Peyer's patch (tissue), 4 donors: ENCODE results near the gene OGN. TPM values are rescaled to one million over a fixed set of nuclear protein-coding genes. Genes with fewer than 3 reads are reported as not detected.

Source experiments
- DNase-seq, 3 donors: peaks; one replicate each; pipeline ENCODE4 v3.0.0-alpha.2; 2017 to 2019
- H3K27ac ChIP-seq, 4 donors: fragments of 200-600 bp; sonication (generic); one replicate each; pipeline ENCODE4 v1.5.1; 2016 to 2019
- H3K27me3 ChIP-seq, 2 donors: fragments of 200-600 bp; sonication (generic); one replicate each; pipeline ENCODE4 v1.5.1; 2019
- H3K36me3 ChIP-seq, 3 donors: fragments of 200-600 bp; sonication (generic); one replicate each; pipeline ENCODE4 v1.5.1; 2016 to 2019
- H3K4me1 ChIP-seq, 4 donors: fragments of 200-600 bp; sonication (generic); one replicate each; pipeline ENCODE4 v1.5.1; 2016 to 2019
- H3K4me3 ChIP-seq, 4 donors: fragments of 200-600 bp; sonication (generic); 1 replicate in 3 of 4; 2 replicates in 1 of 4; pipeline ENCODE4 v1.5.1; 2016 to 2019; ENCODE audit warnings: mild to moderate bottlenecking in 1 of 4
- H3K9me3 ChIP-seq, 4 donors: fragments of 200-600 bp; sonication (generic); one replicate each; pipeline ENCODE4 v1.5.1; 2016 to 2019; ENCODE audit warnings: mild to moderate bottlenecking in 1 of 4
- POLR2A ChIP-seq, 2 donors: fragments of 450-650 bp; IDR thresholded peaks; one replicate each; pipeline ENCODE4 v1.5.1; 2017; ENCODE audit warnings: antibody characterized with exemption in 2 of 2, mild to moderate bottlenecking in 2 of 2, moderate library complexity in 2 of 2
- total RNA-seq, 4 donors: library from RNA; depleted of rRNA; stranded (reverse); fragments of >200 nt; gene quantifications; one replicate each; pipeline ENCODE4 v1.1.0, GENCODE V29; 2016
- TF ChIP-seq, protein P1 (sequence below), 6 experiments: fragments of 450-650 bp in 4 of 6; fragments of 200-600 bp in 2 of 6; sonication (generic) in 1 of 6; IDR thresholded peaks; one replicate each; pipeline ENCODE4 v1.5.1; 2017 to 2019; ENCODE audit warnings: antibody characterized with exemption in 6 of 6, mild to moderate bottlenecking in 3 of 6, moderate library complexity in 1 of 6

Gene OGN
- total RNA-seq, 4 donors from 2014 or later = 2.6 to 9.7 (median 3.5) TPM

DNA sequence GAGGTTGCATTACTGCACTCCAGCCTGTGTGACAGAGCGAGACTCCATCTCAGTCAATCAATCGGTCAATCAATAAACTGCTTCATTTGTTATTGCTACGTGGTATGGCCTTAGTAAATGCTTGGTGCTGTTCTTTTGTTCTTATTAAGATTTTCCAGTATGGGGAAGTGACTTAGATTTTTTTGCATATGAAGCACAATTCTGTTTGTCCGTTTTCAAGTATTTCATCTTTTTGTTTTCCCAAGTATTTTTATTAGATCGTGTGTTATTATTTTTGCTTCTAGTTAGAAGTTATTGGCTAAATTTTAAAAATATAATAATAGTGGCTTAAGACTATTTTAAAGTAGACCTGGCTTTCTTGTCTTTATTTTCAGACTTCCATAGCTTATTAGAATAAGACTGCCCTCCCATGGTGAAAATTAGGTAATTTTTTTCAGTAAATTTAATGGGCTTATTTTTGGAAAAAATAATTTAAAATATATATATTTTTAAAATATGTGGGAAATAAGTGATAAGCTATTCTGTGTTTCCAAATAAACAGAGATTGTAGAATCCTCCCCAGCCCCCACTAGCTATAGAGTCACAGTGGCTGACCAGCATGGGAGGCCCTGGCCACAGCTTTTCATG lies 34.6 kb upstream of the OGN start:
- H3K4me3 ChIP-seq = no peak overlapping the region
- no peak for DNase-seq
- H3K4me1 ChIP-seq = no peaks in the 10 kb centered on the region
- no peaks in the 10 kb centered on the region for H3K9me3 ChIP-seq
- H3K36me3 ChIP-seq = no peaks in the 10 kb centered on the region
- H3K27ac ChIP-seq = no peak overlapping the region
- H3K27me3 ChIP-seq = no peaks in the 10 kb centered on the region
- TF ChIP-seq POLR2A (IDR thresholded peaks at IDR 0.05) = no peak
- TF ChIP-seq, protein P1, sequence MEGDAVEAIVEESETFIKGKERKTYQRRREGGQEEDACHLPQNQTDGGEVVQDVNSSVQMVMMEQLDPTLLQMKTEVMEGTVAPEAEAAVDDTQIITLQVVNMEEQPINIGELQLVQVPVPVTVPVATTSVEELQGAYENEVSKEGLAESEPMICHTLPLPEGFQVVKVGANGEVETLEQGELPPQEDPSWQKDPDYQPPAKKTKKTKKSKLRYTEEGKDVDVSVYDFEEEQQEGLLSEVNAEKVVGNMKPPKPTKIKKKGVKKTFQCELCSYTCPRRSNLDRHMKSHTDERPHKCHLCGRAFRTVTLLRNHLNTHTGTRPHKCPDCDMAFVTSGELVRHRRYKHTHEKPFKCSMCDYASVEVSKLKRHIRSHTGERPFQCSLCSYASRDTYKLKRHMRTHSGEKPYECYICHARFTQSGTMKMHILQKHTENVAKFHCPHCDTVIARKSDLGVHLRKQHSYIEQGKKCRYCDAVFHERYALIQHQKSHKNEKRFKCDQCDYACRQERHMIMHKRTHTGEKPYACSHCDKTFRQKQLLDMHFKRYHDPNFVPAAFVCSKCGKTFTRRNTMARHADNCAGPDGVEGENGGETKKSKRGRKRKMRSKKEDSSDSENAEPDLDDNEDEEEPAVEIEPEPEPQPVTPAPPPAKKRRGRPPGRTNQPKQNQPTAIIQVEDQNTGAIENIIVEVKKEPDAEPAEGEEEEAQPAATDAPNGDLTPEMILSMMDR (IDR thresholded peaks at IDR 0.05) = peak in 4 of 6 experiments; percentile 31 to 39 (median 34)

DNA sequence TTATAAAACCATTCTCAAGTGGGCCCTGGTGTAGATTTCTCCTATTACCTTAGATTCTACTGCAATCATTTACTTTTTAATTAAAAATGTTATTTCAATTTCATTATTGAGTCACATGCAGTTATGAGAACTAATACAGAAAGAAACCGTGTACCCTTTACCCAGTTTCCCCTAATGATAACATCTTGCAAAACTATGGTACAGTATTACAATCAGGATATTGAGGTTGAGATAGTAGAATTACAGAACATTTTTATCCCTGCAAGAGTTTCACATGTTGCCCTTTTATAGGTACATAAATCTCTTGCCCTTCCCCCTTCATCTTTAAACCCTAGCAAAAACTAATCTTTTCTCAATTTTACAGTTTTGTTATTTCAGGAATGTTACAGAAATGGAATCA lies 30.9 kb upstream of the OGN start:
- no peak for DNase-seq
- no peak for TF ChIP-seq POLR2A (IDR thresholded peaks at IDR 0.05)
- TF ChIP-seq, protein P1 (IDR thresholded peaks at IDR 0.05) = no peak
- Histone ChIP-seq H3K4me3 (no peak overlapping the region), H3K27ac (no peak overlapping the region), H3K9me3 (no peaks in the 10 kb centered on the region), H3K4me1 (no peaks in the 10 kb centered on the region), H3K36me3 (no peaks in the 10 kb centered on the region), H3K27me3 (no peaks in the 10 kb centered on the region)

DNA sequence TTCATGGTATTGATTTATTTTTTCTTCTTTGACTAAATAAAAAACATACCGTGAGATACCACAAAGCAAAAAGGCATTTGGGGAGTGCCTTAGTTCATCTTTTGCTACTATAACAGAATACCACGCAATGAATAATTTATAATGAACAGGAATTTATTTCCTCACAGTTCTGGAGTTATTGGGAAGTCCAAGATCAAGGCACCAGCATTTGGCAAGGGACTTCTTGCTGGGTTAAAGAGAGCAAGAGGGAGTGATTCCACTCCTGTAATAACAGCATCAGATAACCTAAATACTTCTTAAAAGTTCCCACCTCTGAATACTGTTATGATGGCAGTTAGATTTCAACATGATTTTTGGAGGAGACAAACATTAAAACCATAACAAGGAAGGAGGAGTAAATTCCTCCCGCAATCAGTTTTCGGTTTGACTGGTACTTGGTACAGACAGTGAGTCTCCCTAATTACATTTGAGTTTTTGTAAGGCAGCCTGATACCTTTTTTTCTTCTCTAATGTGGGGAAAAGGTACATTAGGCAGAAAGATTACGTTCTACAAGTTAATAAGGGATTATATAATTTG lies 28.7 kb upstream of the OGN start:
- H3K4me1 ChIP-seq = no peaks in the 10 kb centered on the region
- H3K27ac ChIP-seq = no peak overlapping the region
- no peak for DNase-seq
- TF ChIP-seq, protein P1 (IDR thresholded peaks at IDR 0.05) = no peak
- TF ChIP-seq POLR2A (IDR thresholded peaks at IDR 0.05) = no peak
- H3K36me3 ChIP-seq = no peaks in the 10 kb centered on the region
- H3K4me3 ChIP-seq = no peak overlapping the region
- H3K9me3 ChIP-seq = no peaks in the 10 kb centered on the region
- no peaks in the 10 kb centered on the region for H3K27me3 ChIP-seq

GRCh38 chr9:92432350-92432749 lies 28.0 kb upstream of the OGN start:
- TF ChIP-seq POLR2A (IDR thresholded peaks at IDR 0.05) = no peak
- TF ChIP-seq, protein P1 (IDR thresholded peaks at IDR 0.05) = no peak
- Histone ChIP-seq H3K36me3 (no peaks in the 10 kb centered on the region), H3K27ac (peak overlapping the region in 1 of 4 donors; percentile 14), H3K4me3 (no peak overlapping the region), H3K4me1 (no peaks in the 10 kb centered on the region), H3K27me3 (no peaks in the 10 kb centered on the region), H3K9me3 (no peaks in the 10 kb centered on the region)
- DNase-seq = no peak

- H3K27me3 ChIP-seq = no peaks in the 10 kb centered on the region
- no peak for DNase-seq
- H3K4me1 ChIP-seq = no peaks in the 10 kb centered on the region
- TF ChIP-seq, protein P1 (IDR thresholded peaks at IDR 0.05) = no peak
- TF ChIP-seq POLR2A (IDR thresholded peaks at IDR 0.05) = no peak
- H3K4me3 ChIP-seq = no peak overlapping the region
- no peak overlapping the region for H3K27ac ChIP-seq
- H3K36me3 ChIP-seq = no peaks in the 10 kb centered on the region
- no peaks in the 10 kb centered on the region for H3K9me3 ChIP-seq
Observed at GRCh38 chr9:92429836-92430235, 25.5 kb upstream of the OGN start.
